HG02870 (cell line): ENCODE results near the gene ECE1.

Source experiments
- ATAC-seq: cut with Tn5 transposase; IDR thresholded peaks from one replicate; pipeline ENCODE4 v1.9.1; 2021; ENCODE audit warnings: mild to moderate bottlenecking, moderate library complexity; ENCODE audit not compliant: unreplicated experiment

The ECE1 gene

DNA sequence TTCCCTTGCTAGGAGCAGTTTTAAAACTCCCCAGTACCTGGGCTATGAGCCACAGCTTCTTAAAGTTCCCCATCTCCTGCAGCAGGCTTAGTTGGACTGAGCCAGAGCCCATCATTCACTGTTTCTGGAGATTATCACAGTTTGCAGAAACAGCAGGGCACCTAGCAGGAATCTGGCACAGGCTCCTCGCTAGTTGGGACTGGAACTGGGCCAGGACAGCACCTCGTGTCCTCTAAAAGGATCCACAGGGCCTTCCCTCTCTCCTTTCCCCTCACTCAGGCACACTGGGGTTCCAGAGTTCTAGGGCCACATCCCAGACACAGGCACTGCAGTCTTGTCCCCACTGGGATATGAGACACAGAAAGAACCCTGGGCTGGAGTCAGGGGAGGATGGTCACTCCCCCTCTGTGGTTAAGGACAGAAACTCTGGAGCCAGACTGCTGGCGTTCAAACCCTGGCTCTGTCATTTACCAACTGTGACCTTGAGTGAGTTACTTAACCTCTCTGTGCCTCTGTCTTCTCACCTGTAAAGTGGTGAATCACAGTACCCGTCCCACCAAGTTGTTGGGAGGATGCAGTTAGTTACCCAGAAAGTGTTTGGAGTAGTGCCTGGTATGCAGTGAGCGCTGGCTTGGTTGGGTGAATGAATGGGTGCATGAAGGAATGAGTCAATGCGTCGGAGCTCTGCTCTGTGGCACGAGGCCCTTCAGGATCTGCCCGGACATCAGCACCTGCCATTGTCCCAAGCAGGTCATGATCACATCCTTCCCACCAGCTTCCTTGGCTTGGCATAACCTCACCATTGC, 18.8 kb upstream of the ECE1 start:
- no peak for ATAC-seq

DNA sequence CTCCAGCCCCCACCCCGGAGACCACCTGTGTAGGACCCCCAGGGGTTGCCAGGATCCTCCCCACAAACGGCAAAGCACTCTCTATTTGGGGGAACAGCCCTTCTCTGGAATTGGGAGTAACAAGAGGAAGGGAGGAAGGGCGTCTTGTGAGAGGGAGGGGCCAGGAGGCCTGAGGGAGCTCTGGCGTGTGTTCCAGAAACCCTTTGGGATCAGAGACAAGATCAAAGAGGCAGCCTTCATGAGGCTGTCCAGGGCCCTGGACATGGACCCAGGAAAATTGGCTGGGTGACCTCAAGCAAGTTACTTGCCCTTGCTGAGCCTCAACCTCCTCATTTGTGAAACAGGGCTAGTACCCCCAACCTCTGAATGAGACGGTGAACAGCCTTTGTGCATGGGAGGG, 18.1 kb upstream of the ECE1 start:
- ATAC-seq: no peak

DNA sequence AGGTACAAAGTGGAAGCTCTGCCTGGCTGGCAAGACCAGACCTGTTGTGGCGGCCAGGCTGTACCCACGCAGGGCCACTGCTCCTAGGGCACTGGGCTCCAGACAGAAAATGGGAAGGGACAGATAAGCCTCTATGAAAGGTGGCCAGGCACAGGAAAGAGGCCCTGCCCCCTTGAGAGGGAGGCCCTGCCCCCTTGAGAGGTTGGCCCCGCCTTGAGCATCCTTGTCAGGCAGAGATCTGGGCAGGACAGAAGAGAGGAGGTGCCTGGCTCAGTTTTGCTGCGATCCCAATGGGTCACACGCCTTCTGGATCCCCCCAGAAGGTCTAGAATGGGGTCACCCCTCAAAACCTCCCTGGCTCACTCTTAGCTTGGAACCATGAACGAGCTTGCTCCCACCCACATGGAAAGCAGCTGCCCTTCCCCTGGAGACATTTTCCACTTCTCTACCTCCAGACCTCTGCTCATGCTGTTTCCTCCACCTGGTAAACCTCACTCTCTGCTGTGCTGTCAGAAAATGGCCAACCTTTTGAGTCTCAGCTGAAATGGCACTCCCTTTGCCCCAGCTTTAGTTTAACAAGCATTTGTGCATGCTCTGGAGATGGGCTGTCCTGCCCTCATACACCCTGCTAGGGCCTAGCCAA, 17.5 kb upstream of the ECE1 start:
- no peak for ATAC-seq

DNA sequence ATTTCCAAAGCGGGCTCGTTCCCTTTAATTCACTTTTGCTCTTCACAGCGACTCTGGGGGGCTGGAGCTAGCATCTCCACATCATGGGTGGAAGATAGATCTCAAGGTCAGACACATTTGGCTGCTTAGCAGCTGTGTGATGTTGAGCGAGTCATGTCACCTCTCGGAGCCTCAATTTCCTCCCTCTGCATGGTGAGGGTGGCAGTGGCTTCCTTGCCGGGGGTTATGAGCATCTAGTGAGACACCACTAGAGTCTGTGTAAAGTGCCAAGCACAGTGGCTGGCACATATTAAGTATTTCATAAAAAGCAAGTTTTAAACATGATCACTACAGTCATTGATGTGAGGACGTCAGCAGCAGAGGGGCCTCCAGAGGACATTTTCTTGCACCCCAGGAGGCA, 16.9 kb upstream of the ECE1 start:
- no peak for ATAC-seq

DNA sequence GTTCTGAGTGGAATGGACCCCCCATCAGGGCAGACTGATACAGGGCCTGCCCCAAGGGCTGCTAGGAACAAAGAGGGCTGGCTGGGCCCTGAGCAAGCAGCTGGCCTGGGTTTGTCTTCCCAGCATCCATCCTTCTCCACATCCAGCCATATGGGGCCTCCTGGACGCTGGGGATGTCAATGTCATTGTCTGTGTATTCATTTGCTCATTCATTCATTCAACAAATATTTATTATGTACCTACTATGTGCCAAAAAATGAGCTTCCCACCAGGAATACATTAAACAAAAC, 15.6 kb upstream of the ECE1 start:
- no peak for ATAC-seq

DNA sequence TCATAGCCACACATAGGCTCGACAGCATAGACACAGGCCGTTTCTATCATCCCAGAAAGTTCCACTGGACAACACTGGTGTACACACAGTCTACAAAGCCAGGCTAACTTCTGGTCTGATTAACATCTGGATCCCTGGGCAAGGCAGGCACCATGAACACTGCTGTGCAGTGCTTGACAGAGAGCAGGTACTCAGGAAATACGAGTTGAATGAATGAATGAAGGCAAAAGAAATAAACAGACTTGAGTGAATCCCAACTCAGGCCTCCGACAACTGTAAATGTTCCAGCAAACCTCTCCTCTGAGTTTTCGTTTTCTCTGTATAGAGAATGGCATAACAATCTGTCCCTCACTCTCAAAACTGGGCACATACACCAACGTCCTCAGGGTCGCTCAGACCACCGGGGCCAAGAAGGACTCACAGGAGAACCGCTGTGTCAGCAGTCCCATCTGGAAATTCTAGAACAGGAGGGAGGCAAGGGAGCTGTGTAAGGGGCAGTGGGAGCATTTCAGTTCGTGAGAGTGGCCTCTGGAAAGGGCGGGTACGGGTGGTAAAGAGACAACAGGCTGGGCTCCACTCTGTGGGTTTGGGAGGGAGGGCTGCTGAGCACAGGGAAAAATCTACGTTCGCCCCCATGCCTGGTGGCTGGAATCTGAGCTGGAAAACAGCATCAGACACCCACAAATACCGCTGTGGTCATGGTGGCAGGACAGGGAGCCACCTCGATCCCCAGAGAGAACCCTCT, 15.1 kb upstream of the ECE1 start:
- ATAC-seq: no peak

DNA sequence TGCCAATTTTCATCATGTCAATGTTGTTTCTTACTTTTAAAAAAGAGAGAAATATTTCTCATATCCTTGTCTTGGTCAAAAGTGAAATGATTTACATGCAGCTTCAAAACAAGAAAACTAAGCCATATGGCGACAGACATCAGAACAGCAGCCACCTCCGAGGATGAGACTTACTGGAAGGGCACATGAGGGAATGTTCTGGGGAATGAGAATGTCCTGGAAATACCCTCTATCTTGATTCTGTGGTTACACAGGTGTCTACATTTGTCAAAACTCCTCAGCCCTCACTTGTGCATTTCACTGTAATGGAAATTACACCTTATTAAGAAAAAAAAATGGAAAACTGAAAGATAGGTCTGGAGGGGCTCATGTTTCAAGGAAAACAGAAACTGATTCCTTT, 14.2 kb upstream of the ECE1 start:
- no peak for ATAC-seq

DNA sequence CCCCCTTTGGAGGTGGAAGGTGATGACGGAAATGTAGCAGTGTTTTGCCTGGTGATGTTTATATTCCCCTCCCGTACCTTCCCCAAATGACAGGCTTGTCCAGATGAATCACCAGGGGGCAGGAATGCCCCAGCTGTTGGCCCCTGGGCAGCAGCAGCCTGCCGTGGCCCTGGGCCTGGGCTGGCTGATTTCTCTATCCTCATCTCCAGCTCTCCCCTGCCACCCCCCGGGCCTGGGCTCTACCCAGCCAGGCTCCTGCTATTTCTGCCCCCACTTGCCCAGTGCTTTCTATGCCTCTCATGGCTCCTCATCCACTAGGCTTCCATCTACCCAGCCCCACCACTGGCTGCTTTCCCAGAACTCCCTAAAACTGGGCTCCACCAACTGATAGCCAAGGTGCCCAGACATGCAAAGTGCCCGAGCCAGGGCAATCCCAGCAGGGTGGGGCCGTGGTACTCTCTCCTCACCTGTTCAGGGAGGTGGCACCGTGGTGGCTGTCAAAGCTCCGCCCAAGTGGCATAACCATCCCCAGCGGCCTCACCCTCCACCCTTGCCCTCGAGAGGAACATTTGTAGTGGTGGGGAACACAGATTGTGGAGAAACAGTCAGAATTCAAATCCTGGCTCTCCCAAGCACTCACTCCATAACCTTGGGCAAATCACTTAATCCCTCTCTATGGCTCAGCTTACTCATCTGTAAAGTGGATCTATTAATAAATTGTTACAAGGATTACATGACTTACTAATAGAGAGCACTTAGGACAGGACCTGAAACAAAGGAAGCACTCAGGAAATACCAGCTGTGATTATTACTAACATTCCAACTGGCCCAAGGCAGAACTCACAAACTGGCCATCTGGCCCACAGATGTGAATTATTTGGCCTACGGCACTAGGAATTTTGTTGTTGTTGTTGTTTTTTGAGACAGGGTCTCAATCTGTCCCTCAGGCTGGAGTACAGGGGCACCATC, 12.8 kb upstream of the ECE1 start:
- ATAC-seq: no peak

DNA sequence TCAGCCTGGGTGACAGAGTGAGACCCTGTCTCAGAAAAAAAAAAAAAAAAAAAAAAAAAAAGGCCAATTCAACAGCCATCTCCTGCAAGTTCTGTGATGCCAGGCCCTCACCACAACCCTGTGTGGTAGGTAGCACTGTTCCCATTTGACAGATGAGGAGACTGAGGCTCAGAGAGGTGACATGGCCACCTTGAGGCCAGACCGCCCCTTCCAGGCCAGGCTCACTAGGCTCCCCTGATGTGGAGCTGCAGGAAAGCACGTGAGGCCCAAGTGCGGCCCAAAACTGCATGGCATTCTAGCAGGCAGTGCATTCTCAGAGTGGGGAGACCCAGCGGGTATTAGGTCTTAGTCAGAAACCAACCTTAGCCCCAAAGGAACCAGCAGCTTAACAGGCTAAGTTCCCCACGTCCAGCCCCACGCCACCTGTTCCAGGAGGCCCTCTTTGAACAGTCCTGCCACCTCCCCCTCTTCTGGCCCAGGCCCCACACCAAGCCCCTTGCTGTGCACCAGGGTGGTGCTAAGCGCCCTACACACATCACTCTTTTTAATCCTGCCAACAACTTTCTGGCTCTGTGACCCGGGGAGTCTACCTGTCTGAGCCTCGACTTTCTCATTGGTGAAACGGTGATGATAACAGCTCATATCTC, 11.7 kb upstream of the ECE1 start:
- ATAC-seq: no peak

DNA sequence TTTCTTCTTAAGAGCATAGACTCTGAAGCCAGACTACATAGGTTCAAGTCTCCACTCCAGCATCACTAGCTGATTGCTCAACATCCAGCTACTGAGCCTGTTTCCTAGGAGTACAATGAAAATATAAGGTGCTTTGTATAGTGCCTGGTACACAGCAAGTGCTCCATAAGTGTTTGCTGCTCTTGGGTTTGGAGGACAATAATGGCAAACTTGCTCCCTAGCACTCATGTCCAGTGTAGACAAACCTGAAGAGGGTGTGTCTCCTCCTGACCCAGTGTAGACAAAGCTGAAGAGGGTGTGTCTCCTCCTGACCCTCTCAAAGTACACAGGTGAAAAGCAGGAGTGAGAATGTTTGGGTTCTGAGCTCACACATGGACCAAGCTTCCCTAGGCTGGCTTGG, 10.5 kb upstream of the ECE1 start:
- ATAC-seq: no peak

DNA sequence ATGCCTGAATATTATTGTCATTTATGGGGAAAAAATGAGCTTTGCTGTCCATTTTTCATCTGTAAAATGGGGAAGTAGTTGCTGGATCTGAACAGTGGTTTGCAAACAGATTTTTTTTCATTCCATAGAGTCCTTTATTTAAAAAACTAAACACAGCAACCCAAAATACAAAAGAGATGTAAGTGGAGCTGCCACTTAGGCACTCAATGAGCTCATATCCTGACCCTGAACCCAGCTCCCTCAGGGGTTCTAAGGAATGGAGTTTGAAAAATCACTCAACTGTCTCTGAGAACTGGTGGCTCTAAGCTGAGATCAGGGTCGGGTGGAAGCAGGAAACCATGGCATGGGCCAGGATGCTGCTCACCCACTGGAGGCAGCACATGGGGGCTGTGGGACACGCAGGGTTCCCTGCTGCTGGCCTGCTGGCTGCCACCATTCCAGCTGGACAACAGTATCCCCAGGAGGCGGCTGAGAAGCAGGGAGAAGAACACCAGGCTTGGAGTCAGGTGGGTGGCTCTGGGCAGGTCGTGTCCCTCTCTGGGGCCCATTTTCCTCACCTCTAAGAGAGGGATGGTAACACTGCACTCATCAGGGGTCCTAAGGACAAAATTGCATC, 9.6 kb upstream of the ECE1 start:
- ATAC-seq: no peak

DNA sequence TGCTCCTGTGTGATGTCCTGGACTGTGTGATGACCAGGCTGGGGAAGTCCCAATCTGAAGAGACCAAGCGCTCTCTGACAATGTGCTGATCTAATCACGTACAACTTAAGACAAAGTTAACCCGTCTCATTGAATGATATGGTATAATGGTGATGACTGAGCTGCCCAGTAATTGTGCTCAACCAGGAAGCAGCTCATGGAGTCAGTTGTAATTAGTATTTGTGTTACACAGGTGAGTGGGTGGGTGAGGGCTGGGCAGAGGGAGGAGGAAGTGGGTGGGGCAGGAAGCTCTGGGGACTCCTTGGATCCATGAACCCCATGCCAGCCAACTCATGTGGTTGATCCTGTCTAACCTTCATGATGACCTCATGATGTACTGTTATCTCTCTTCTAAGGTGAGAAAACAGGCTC, 8.7 kb upstream of the ECE1 start:
- no peak for ATAC-seq

DNA sequence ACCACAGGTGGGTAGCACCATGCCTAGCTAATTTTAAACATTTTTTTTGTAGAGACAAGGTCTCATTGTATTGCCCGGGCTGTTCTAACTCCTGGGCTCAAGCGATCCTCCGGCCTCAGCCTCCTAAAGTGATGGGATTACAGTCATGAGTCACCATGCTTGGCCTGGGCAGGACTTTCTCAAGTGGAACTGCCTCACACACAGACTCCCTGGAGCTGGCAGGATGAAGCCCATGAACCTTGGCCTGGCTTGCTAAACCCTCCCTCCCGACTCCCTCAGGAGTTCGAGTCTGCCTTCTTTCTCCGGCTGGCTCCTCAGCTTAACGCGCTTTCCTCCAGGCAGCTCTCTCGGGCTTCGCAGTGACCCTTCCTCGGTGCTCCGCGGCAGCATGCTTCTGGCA, 7.7 kb upstream of the ECE1 start:
- no peak for ATAC-seq

DNA sequence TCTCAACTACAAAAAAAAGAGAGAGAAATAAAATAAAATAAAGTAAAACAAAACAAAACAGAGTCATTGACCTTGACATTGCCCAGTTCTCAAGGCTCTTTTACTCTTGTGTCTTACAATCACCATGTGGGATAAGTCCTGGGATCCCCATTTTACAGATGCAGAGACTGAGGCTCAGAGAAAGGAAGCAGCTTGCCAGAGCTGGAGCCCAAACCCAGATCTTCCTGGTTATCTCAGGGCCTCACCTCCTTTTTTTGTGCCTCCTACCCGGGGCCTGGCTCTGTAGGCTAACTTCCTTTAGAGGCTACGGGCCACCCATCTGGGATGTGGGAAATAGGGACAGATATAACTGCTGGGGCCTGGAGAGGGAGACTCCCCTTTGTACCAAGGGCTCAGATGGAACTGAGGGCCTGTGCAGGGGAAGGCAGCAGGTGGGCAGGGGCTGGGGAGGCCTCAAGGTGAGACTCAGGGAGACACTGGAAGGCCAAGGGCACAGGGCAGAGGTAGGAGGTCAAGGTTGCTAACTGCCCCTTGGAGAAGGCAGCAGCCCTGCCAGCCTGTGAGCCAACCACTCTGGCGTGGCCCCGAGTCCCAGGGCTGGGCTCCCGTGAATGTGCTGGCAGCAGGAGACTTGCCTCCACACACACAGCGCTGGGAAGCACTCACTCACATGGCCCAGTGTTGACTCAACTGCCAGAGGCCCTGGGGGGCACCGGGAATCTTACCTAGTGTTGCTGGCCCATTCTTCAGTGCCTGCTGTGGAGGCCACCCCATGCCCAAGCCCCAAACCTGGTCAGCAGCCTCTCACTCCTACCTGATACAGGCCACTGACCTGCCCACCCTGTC, 6.5 kb upstream of the ECE1 start:
- ATAC-seq: no peak

DNA sequence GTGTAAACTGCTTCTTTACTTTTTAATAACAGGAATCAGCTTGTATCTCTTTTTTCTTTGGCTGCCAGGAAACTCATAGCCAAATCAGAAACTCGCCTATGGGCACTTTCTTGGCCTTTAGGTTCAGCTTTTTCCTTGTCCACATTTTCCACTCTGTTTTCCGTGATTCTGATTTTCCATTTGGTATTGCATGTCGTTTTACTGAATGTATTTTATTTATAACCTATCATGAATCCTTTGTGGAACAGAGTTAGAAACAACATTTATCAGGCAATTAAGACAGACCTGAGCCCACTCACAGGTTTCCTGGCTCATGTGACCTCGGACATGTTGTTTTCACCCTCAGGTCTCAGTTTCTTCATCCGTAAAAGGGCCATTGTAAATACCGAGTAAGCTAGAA, 5.3 kb upstream of the ECE1 start:
- no peak for ATAC-seq

DNA sequence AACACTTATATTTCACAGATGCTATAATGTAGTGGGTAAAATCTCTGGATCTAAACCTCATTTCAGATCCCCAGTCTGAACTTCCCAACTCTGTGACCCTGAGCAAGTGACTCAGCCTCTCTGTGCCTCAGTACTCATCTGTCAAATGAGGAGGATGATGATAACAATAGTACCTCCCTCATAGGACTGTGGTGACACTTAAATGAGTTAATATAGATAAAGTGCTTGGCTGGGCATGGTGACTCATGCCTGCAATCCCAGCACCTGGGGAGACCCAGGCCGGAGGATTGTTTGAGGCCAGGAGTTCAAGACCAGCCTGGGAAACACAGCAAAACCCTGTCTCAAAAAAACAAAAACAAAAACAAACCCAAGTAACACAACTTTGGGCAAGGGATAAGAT, 4.7 kb upstream of the ECE1 start:
- no peak for ATAC-seq

DNA sequence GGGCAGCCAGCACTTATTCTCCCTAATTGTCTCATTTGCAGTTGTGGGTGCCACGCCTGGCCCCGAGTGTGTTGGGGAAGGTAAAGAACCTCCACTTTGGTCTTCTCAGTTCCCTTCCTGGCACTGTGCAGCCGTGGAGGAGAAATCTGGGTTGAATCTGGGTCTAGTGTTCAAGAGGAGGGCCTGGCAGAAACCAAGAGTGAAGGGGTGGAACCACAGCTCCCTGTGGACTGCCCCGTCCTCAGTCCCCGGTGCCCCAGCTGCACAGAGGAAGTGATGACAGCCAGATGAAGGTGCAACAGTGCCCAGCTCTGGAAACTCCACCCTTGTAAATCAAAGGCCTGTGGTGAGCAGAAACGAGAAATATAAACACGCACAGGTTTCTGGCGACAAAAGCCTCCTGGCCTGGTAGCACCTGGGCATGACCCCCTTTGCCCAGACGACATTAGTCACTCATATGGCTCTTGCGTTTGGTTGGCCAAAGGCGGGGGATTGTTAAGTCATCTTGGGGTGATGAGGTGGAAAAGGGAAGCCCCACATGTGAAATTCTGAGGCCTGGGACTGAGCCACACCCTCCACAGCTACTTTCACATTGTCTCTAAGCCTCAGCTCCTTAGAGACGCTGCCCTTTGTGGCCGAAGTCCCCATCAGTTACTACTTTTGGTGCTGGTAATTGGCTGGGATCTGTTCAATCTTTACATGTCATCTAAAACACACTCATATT, 4.2 kb upstream of the ECE1 start:
- ATAC-seq: peak; percentile 33

DNA sequence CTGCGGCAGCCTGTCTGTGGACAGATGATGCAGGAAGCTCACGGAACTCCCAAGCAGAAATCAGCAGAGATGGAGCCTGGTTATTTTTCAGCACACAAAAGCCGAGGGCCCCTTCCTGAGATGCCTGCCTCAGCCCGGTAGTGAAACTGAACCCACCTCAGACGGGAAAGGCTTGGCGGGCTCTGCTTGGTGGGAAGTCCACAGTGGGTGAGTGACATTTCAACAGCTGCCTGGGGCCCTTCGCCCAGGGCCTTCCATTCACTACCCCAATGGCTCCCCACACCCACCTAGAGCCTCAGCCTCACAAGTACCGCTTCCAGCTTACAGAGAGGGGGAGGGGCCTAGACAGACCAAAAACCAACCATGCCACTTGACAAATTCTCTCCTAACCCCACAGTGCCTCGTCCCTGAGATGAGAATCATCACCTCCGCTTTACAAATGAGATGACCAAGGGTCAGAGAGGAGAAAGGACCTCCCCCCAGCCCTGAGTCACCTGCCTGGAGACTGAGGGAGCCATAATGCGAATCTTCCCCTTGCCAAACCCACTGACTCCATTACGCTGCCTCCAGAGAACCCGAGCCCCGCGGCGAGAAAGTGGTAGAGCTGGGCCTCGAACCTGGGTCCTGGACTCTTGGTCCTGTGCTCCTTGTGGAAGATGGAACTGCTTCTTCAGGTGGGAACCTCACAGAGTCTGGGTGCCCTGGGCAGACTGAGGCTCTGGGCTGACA, 3.4 kb upstream of the ECE1 start:
- ATAC-seq: peak; percentile 24
